Measurements from ENCODE around the gene ELAPOR1.
"Not testable (repeated sequence)": the region's sequence is repeated elsewhere in the genome, so short reads cannot be mapped to it uniquely, and the experiment has no call there.

Gene ELAPOR1

DNA sequence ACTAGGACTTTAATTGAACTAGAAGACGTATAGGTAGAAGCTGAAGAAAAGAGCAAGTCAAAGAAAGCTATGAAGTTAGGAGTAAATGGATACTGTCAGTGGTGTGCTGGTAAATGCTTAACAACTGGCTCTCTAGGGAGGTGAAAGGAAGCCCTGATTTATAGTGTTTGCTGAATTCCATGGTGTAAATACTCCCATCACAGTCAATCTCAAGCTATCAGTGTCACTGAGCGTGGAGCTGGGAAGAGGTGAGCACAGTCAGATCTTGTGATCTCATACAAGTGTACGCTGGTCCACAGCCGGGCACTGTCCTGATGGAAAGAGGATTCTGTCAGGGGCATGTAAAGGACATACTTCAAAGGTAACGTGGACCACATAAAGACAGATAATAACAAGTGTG, 28.3 kb downstream of the ELAPOR1 start:
- no peak for DNase-seq

- not testable (repeated sequence) for DNase-seq
Measured at GRCh38 chr1:109142725-109143124, 28.8 kb downstream of the ELAPOR1 start.

GRCh38 chr1:109148987-109149561, 35.2 kb downstream of the ELAPOR1 start:
- DNase-seq: no peak

DNA sequence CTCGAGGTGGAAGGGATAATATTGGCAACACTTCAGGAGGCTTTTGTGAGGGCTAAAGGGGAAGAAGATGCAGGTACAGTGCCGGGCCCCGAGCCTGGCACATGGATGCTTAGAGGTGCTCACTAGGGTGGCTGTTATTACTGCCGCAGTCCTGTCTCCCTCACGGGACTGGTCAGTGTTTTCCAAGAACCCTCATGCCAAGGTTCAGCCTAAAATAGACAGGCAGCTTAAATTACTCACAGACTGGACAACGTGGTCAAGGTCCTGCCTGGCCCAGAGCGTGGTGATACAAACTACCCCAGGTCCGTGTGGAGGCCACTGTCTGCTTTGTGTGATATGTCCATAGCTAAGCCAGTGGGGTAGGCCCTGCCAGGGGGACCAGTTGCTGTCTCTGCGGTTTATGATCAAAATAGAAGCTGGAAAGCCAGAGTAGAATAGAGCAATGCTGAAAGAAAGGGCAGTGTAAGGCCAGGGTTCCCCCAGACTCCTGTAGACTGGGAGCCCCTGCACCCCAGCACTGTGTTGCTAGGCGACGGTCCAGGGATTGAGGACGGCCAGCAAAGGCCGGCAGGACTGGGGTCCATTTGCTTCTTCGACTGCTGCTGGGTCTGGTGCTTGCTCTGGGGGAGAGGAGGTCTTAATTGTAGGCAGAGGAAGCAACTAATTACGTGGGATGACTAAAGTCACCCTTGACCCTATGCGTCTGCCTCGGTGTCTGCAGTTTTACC, 36.1 kb downstream of the ELAPOR1 start:
- DNase-seq: no peak

- DNase-seq: no peak
Measured at GRCh38 chr1:109151146-109151990, 37.5 kb downstream of the ELAPOR1 start.

DNA sequence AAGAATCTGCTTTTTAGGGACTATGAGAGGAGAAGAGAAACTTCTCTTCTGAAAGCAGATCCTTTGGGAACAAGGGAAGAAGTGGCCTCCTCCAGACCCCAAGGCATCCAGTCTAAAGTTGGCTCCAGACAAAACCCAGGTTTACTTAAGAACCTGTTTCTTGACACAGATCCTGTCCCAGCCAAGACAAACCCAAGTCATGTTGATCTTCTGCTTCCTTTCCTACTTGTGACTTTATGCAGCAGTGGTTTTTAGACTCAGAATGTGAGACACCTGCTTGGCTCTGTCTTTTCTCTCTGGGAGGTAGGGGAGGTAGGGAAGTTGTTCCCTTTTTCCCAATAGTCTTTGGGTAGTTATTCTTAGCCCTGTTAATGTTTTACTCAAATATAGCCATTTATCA, 38.3 kb downstream of the ELAPOR1 start:
- DNase-seq: no peak

GRCh38 chr1:109156916-109157385, 43.0 kb downstream of the ELAPOR1 start:
- no peak for DNase-seq

DNA sequence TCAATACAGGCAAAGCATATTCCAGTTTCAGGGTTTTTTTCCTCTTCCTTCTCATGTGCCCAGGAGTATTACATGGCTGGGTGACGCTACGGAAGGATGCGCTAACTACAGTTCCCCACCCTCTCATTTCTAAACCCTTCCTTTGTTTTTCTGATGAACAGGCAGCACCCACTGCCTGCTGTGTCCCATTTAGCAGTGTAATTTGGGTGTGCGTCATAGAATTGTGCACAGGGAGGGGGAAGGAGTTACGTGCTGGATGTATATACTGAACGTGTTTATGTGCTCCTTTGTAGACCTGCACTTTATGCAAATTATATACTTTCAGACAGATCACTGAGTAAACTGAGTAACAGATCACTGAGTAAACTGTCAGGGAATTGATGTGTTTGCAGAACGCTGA, 44.5 kb downstream of the ELAPOR1 start:
- DNase-seq: no peak

DNA sequence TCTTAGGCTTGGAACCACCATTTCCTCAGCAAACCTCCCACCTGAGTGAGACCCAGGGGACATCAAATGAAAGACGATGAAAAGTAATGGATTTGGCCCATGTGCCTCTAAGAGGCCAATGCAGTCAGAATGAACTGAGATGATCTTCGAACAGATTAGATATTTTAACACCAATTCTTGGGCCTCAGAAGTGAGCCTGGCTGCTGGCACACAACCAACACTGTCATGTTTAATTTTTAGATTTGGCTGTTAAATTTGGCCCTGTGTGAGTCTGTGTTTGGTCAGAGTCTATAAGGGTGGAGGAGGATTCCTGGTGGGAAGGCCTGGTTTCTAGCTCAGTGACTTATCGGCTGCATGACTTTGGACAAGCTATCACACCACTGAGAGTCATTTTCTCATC, 45.4 kb downstream of the ELAPOR1 start:
- no peak for DNase-seq

- no peak for DNase-seq
Measured at GRCh38 chr1:109160071-109160840, 46.3 kb downstream of the ELAPOR1 start.

DNA sequence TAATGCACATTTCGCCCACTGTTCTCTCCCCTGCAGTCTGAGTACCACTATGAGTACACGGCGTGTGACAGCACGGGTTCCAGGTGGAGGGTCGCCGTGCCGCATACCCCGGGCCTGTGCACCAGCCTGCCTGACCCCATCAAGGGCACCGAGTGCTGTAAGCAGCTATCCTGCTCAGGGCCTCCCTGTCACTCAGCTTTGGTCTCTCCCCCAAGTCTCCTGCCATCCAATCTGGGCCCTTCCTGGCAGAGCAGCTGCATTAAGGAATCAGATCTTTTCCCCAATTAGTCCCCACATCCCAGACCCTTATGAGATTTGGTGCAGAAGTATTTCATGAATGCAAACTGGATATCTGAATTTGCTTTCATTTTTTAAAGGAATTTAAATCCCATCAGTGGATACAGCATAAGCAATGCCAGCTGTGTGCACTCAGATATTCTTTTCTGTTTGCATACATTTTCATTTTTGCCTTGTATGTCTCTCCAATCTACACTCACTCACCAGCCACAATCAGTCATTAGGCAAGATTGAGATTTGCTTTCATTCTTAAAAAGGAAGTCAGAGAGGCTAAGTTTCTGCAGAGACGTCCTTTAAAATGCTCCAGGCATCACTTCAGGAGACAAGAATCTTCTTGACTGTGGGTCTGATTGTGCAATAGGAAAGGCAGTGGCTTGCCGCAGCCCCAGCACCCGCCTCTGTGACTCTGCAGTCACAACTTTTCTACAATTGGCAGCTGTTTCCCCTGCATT, 48.1 kb downstream of the ELAPOR1 start:
- no peak for DNase-seq

DNA sequence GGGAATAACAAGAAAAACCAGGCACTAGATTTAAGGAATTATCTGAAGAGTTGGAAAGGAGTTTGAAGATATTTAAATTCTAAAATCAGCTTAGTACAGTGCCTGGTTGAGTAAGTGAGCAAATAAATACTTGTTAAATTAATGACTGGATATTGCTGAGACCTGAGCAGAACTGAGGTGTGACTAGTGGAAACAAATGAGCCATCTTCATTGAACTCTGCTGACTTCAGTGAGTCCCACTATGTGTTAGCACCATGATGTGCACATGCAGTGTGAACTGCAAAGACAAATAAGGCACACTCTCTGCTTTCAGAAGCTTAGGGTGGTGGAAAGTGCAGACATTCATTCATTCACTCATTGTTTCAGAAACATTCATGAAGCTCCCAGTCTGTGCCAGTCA, 48.7 kb downstream of the ELAPOR1 start:
- no peak for DNase-seq

GRCh38 chr1:109163551-109163950, 49.6 kb downstream of the ELAPOR1 start:
- DNase-seq: no peak
